Adrenal gland (tissue), 5 donors: Measurements from ENCODE around the gene PHOX2A.

Experiments
- POLR2A ChIP-seq, 2 donors: fragments of 450-650 bp; IDR thresholded peaks; one replicate each; pipeline ENCODE4 v1.6.1; 2017; ENCODE audit warnings: antibody characterized with exemption in 2 of 2, mild to moderate bottlenecking in 2 of 2, moderate library complexity in 1 of 2
- TF ChIP-seq, protein P1 (sequence below), 6 experiments: fragments of 450-650 bp in 4 of 6; fragments of 200-600 bp in 2 of 6; sonication (generic) in 1 of 6; IDR thresholded peaks; 1 replicate in 5 of 6; 2 replicates in 1 of 6; pipeline versions ENCODE4 v1.5.1 to v1.8.0; 2016 to 2021; ENCODE audit warnings: antibody characterized with exemption in 6 of 6, mild to moderate bottlenecking in 2 of 6, moderate library complexity in 1 of 6
- donor health status: DM: no; HTN: no; CAD: no.

DNA sequence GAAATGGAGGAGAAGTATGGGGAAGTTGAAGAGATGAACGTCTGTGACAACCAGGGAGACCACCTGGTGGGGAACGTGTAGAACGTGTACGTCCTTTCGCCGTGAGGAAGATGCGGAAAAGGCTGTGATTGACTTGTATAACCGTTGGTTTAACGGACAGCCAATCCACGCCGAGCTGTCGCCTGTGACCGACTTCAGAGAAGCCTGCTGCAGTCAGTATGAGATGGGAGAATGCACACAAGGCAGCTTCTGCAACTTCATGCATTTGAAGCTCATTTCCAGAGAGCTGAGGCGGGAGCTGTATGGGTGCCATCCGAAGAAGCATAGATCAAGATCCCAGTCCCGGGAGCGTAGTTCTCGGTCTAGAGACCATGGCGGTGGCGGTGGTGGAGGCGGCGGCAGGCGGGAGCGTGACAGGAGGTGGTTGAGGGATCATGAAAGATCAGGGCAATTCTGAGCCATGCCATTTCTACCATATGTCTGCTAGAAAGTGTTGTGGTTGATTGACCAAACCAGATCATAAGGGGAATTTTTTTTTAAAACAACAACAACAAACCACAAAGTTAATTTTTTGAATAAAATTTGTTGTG, 36.8 kb upstream of the PHOX2A start:
- TF ChIP-seq, protein P1, sequence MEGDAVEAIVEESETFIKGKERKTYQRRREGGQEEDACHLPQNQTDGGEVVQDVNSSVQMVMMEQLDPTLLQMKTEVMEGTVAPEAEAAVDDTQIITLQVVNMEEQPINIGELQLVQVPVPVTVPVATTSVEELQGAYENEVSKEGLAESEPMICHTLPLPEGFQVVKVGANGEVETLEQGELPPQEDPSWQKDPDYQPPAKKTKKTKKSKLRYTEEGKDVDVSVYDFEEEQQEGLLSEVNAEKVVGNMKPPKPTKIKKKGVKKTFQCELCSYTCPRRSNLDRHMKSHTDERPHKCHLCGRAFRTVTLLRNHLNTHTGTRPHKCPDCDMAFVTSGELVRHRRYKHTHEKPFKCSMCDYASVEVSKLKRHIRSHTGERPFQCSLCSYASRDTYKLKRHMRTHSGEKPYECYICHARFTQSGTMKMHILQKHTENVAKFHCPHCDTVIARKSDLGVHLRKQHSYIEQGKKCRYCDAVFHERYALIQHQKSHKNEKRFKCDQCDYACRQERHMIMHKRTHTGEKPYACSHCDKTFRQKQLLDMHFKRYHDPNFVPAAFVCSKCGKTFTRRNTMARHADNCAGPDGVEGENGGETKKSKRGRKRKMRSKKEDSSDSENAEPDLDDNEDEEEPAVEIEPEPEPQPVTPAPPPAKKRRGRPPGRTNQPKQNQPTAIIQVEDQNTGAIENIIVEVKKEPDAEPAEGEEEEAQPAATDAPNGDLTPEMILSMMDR (IDR thresholded peaks at IDR 0.05) = no peak
- no peak for TF ChIP-seq POLR2A (IDR thresholded peaks at IDR 0.05)
